Cardiac ventricle fibroblast (primary cell): ENCODE results near the gene RARRES1. TPM values are rescaled to one million over a fixed set of nuclear protein-coding genes. Genes with fewer than 3 reads are reported as not detected.

Experiments
- total RNA-seq: library from RNA; depleted of rRNA; stranded (reverse); fragments of >200 nt; gene quantifications from 2 replicates; pipeline ENCODE4 v1.2.3, GENCODE V29; 2015

RARRES1 gene
- total RNA-seq = 26.0 and 46.9 TPM in 2 replicates

GRCh38 chr3:158731938-158732855, at the start of gene RARRES1:
TSS of gene RARRES1 (minus strand) at chr3:158732457. CDS start at chr3:158732415, 42 bp downstream.

GRCh38 chr3:158672215-158673176, 59.8 kb downstream of the RARRES1 start, which contains the start of gene LXN:
TSS of gene LXN (minus strand) at chr3:158672648. CDS start at chr3:158672478, 170 bp downstream.

Other genes starting within 250 kb of the RARRES1 start
- 4.4 and 4.5 TPM in 2 replicates for gene MLF1, start 161.3 kb downstream of the RARRES1 start, total RNA-seq
- 18.4 and 20.7 TPM in 2 replicates for gene GFM1, start 87.9 kb downstream of the RARRES1 start, total RNA-seq
- 71.8 and 72.4 TPM in 2 replicates for gene LXN, start 59.8 kb downstream of the RARRES1 start, total RNA-seq
- 46.8 and 51.8 TPM in 2 replicates for gene MFSD1, start 69.6 kb upstream of the RARRES1 start, total RNA-seq